Effector CD8-positive, alpha-beta T cell (primary cell): ENCODE data around the gene LYPD1.
"Not testable (repeated sequence)": the region's sequence is repeated elsewhere in the genome, so short reads cannot be mapped to it uniquely, and the experiment has no call there.

Source experiments
- DNase-seq: peaks from one replicate; lab custom pipeline; 2025; lab: John Stamatoyannopoulos, UW
- total RNA-seq, 4 experiments: gene quantifications; one replicate each; lab custom pipeline; 2026; lab: John Stamatoyannopoulos, UW

Gene LYPD1, protein sequence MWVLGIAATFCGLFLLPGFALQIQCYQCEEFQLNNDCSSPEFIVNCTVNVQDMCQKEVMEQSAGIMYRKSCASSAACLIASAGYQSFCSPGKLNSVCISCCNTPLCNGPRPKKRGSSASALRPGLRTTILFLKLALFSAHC
- 0 to 1.1 (median 0.18) reads per million in 4 experiments for total RNA-seq

DNA sequence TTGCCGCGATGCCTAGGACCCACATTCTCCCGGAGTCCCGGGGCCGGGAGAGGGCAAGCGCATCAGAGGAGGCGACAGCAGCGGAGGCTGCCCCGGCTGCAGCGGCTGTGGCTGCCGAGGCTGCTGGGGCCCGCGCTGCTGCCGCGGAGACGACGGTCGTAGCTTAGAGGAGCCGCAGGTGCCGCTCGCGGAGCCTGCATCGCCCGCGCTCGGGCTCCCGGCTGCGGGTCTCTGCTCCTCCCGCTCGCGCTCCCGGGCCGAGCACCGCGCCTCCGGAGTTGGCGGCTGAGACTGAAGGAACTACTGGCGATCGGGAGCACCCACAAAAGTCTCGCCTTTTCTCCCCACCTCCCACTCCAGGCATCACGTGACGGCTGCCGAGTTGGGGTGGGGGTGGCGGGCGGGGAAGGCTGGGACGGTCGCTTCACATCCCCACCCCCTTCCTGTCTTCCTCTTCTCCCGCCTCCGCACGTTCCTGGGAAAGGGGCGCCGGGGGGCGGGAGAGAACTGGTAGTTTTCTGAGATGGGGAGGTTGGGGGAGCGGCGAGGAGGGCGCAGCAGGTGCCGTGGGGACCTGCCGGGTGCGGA lies at the start of gene LYPD1:
Gene LYPD1, minus strand, starts transcription at position 298 of the 588 bp plus-strand sequence. Its CDS starts 273 bp downstream, at position 25.
- DNase-seq: no peak

- no peak for DNase-seq
Observed at GRCh38 chr2:132719480-132719879, 49.5 kb upstream of the LYPD1 start.

- DNase-seq: no peak
Observed at GRCh38 chr2:132716954-132717353, 46.9 kb upstream of the LYPD1 start.

DNA sequence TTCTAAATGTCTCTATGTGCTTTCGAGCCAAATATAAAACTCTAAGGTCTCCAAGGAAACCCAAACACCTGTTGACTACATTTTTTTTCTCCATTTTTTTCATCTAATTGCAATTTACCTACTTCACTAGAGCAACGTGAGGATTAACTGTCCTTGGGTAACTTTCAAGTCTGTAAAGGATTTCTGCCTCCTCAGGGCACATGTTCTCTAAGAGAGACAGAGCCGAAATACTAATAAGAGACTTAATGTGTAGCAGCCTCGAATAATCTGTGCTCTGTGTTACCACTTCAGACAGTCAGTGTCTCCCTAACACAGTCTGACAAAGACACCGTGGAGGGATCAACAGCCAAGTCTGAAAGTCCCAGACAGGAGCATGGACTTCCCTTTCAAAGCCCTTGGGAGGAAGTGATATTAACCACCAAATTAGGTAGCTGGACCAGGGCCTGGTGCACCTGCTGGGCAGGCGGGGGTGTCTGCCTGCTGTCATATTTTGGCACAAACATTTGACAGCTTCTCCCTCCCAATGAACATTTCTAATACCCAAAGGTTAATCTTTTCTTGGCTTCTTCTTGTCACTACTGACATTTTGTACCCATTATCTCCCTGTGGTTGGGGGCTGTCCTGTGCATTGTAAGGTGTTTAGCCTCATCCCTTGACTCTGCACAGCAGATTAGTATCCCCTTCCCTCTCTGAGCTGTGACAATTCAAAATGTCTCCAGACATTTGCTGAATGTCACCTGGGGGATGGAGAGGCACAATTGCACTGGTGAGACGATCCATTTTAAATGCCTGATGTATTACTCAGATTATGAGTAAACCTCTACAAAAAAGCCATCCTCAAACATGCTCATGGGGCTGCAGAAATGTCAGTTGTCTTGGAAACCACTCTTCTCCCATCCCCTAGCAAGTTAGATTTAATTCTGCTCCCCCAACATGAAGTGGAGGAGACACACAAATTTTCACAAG lies 45.7 kb upstream of the LYPD1 start:
- no peak for DNase-seq

DNA sequence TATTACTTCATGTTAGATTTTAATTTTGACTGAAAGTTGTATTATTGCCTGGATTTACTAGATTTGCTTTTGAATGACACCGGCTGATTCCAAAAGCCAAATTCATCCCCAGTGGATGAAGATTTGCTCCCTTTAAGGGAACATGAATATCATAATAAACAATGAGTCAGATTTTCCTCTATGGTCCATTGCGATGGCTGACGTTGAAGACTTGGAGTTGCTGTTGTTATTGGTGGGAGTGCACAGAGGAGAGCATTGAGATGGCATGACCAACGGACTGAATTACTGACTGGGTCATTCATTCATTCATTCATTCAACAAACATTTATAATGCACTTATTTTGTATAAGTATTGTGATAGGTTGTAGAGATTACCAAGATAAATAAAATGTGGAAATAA lies 33.4 kb upstream of the LYPD1 start:
- no peak for DNase-seq

GRCh38 chr2:132701810-132702209 lies 31.8 kb upstream of the LYPD1 start:
- no peak for DNase-seq

DNA sequence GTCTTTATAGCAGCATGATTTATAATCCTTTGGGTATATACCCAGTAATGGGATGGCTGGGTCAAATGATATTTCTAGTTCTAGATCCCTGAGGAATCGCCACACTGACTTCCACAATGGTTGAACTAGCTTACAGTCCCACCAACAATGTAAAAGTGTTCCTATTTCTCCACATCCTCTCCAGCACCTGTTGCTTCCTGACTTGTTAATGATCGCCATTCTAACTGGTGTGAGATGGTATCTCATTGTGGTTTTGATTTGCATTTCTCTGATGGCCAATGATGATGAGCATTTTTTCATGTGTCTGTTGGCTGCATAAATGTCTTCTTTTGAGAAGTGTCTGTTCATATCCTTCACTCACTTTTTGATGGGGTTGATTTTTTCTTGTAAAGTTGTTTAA lies 29.8 kb upstream of the LYPD1 start:
- not testable (repeated sequence) for DNase-seq

DNA sequence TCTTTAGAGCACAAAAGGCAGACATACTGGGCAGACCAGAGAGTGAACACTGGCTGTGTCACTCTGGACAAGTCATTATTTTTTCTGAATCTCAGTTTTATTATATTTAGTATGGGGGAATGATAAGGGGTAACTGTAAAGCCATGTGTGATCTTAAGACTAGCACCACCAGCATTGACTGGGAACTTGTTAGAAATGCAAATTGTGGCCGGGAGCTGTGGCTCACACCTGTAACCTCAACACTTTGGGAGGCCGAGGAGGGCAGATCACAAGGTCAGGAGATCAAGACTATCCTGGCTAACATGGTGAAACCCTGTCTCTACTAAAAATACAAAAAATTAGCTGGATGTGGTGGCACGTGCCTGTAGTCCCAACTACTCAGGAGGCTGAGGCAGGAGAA lies 28.3 kb upstream of the LYPD1 start:
- not testable (repeated sequence) for DNase-seq

- no peak for DNase-seq
Observed at GRCh38 chr2:132697556-132698205, 27.7 kb upstream of the LYPD1 start.

DNA sequence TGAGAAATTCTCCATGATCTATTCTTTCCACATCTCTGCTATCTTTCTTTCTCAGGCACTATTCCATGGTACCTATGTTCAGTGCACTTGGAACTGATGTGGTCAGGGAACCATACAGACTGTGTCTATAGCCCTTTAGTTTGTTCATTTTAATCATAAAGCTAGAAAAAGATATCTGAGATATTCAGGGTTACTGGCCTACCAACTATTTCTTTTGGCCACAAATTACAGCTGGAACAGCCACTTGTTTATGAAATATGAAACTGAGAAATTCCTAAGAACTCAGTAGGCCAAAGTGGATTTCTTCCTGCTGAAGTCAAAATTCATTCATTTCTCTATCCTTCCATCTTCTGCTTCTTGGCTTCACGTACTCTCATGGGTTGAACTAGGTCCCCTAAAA lies 22.8 kb upstream of the LYPD1 start:
- DNase-seq: no peak

DNA sequence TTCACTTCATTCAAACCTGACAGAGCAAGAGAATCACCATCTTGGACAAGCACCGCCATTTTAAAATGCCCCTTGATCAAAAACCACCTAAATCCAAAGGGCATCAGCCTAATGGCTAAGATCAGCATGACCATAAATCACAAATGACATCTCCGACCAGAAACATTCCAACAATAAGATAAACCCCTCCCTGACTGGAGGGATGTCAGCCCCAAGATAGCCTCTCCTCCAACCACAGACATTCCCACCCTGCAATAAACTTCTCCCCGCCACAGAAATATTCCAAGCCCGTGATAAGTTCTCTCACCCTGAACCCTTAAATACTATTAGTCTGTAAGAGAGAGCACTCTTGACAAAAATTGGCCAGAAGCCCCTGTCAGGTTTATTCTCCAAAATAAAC lies 21.6 kb upstream of the LYPD1 start:
- no peak for DNase-seq

DNA sequence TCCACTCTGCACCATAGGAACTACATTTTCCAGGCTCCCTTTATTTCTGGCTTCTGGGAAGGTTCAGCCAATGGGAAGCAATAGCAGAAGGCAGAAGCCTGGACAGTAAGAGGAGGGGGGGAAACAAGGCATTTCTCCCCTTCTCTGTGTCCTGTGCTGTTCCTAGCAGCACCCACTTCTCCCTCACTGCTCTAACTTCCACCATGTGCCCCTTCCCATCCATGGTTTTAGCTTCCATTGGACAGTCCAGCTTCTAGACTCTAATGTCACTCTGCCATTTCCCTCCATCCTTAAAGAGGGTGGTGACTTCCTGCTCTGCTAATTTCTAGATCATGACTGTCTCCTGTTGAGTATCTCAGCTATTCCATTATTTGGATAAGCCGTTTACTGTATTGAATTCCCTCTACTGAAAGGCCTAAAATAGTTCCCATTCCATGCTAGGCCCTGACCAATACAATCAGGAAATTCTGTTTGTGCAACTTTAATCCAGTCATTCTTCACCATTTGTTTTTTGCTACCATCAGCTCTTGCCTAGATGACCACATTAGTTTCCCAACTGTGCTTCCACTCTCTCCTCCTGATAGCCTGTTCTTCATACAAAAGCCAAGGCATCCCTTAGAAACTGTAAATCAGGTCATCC lies 20.8 kb upstream of the LYPD1 start:
- no peak for DNase-seq

- DNase-seq: no peak
Observed at GRCh38 chr2:132681766-132682165, 11.8 kb upstream of the LYPD1 start.

GRCh38 chr2:132680544-132680943 lies 10.5 kb upstream of the LYPD1 start:
- DNase-seq: no peak

DNA sequence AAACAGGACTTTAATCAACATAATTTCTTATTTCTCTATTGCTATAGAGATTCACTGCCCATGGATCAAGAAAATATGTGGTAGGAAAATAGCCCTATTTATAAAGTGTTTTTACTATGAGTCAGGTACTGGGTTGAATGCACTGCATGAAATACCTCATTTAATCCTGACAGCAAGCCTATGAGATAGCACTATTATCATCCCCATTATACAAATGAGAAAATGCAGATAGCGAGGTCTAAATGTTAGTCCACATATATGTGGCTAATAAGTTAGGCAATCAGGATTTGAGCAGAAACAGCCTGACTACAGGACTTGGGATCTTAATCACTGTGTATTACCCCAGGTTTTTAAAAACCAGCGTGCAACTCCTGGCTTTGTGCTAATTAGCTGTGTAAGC lies 8.5 kb upstream of the LYPD1 start:
- no peak for DNase-seq

- DNase-seq: no peak
Observed at GRCh38 chr2:132677661-132678060, 7.7 kb upstream of the LYPD1 start.

DNA sequence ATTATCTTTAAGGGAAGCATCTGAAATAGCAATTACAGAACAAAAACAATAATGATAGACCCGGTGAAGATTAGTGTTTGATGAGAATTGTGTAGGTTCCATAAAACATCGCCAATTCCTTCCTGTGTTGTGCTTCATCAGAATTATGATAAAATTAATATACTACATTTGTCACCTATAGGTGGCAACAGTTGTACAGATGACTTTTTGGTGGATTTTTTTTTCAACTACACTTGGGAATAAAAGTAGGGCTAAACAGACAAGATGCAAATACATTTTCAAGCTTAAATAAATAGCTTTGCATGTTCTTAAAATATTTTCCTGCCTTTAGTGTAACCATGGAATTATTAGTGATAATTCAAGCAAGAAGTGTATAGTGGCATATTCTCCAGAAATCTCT lies 7.0 kb upstream of the LYPD1 start:
- no peak for DNase-seq

DNA sequence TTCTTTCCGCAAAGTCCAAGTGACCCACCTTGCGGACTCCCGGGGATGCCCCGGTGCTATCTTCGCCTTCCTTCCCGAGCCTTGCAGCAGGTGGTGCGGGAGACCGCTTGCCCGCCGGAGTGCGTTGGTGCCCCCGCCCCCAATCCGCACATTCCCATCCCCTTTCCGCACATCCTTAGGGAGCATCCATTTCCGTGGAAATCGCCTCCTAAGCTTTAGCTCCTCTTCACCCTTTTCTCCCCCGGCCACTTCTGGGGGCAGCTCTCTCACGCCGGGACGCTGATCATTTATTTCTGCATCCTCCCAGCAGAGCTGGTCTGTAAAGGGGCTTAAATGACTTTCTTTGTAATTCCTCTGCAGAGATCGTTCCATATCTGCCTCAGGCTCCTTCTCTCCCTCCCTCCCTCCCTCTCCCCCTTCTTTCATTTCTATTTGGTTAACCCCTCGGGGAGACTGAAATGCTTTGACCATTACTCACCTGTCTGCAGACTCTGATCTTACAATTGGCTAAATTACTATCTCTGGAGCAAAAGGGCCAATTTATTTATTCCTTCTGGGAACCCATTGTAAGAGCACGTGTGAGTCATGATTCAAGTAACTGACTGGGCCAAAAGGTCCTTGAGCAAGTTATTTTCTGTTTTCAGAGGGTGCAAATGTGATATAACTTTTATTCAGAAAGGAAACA lies 1.3 kb upstream of the LYPD1 start:
- no peak for DNase-seq

DNA sequence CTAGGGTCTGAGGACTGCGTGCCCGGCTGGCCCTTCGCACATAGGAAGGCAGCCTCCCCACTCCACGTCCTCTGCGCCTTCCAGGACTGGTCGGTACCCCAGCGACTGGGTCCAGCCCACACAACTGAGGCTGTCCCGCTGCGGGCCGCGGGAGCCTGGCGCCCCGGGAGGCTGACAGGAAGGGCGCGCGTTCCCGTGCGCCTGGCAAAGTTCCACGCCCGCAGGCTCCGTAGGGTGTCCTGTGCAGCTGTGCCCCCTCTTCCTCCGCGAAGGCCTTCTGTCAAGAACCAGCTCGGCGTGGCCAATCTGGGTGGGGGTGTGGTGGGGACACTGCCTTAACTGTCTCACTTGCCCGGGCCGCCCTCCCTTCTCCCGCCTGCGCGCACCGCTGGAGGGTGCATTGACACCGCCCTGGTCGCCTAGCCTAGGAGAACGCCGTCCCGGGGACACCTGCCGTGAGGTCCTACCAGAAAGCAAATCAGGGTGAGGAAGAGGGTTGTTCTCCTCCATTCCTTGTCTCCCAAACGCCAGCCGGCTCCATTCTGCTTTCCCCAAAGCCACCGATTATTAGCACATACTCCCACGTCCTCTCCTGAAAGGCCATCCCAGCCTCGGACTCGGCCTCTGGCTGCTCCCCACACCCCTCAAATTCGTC lies 618 bp upstream of the LYPD1 start:
- no peak for DNase-seq

- DNase-seq: no peak
Observed at GRCh38 chr2:132668987-132669907, 758 bp downstream of the LYPD1 start.
